Heart left ventricle (tissue), 13 donors: ENCODE results near the gene SLC2A4RG.

Source experiments
- CTCF ChIP-seq, 12 donors: fragments of 200-600 bp; sonication (generic) in 4 of 12; IDR thresholded peaks; one replicate each; pipeline versions ENCODE4 v1.5.0 to v1.8.0; 2018 to 2022; ENCODE audit warnings: antibody characterized with exemption in 12 of 12, mild to moderate bottlenecking in 5 of 12
- POLR2A ChIP-seq, 2 donors: fragments of 450-650 bp; IDR thresholded peaks; one replicate each; pipeline ENCODE4 v1.6.1; 2017; ENCODE audit warnings: antibody characterized with exemption in 2 of 2, mild to moderate bottlenecking in 2 of 2, moderate library complexity in 2 of 2
- donor health status: ischemic (EF 13 %, LVEDD 7.1; RV severe dilation, severe dysfunction).
- donor health status: DM: no; HTN: yes; CAD: no.
- donor health status: DM: no; HTN: no; CAD: no.
- donor health status: ischemic (EF 25% LVEDD 6.9; RV normal size, moderate dysfunction).
- donor health status: ischemic (EF 25% LVEDD 5.7; RV mildly dilated, moderate dysfunction).
- donor health status: ischemic (EF 35%, LVEDD 5.7; RV mildly dilated, moderate dysfunction).
- donor health status: nonischemic (EF 11% LVEDD 7.7; RV severe dilation, severe dysfunction).
- donor health status: DM: yes; HTN: yes; CAD: no.
- donor health status: PGD.
- donor health status: ischemic (EF 29% LVEDD 5.4; RV normal size, mild dysfunction).
- donor health status: nonischemic (EF 23%, LVEDD 6.1; RV moderate dilation, normal function).

- TF ChIP-seq CTCF (IDR thresholded peaks at IDR 0.05) (no peak), POLR2A (IDR thresholded peaks at IDR 0.05) (no peak)
Observed at GRCh38 chr20:63737945-63738686, 1.5 kb upstream of the SLC2A4RG start.
